ENCODE data around the gene ROPN1. TPM values are rescaled to one million over a fixed set of nuclear protein-coding genes. Genes with fewer than 3 reads are reported as not detected.
A peak's percentile ranks its signal among the peaks of the same experiment; 100 is the strongest.

The ROPN1 gene
- total RNA-seq, 1 donor, result not detected

- no peak for DNase-seq (ENCODE audit: low read depth in 2 of 3, low spot score in 2 of 3)
Measured at GRCh38 chr3:123951522-123952447, 40.1 kb downstream of the ROPN1 start.

GRCh38 chr3:123949641-123950040 lies 42.3 kb downstream of the ROPN1 start:
- DNase-seq (ENCODE audit: low read depth in 2 of 3, low spot score in 2 of 3), result no peak

GRCh38 chr3:123948449-123948848 lies 43.5 kb downstream of the ROPN1 start:
- DNase-seq (ENCODE audit: low read depth in 2 of 3, low spot score in 2 of 3), result no peak

- no peak for DNase-seq (ENCODE audit: low read depth in 2 of 3, low spot score in 2 of 3)
Measured at GRCh38 chr3:123947482-123947881, 44.4 kb downstream of the ROPN1 start.

GRCh38 chr3:123941542-123941941 lies 50.4 kb downstream of the ROPN1 start:
- DNase-seq (ENCODE audit: low read depth in 2 of 3, low spot score in 2 of 3), result no peak

GRCh38 chr3:123941121-123941520 lies 50.8 kb downstream of the ROPN1 start:
- peak in 2 of 3 donors; percentile 5 to 35 for DNase-seq (ENCODE audit: low read depth in 2 of 3, low spot score in 2 of 3)

- DNase-seq (ENCODE audit: low read depth in 2 of 3, low spot score in 2 of 3), result no peak
Measured at GRCh38 chr3:123939706-123940105, 52.2 kb downstream of the ROPN1 start.

- DNase-seq (ENCODE audit: low read depth in 2 of 3, low spot score in 2 of 3), result no peak
Measured at GRCh38 chr3:123936400-123936799, 55.5 kb downstream of the ROPN1 start.

- DNase-seq (ENCODE audit: low read depth in 2 of 3, low spot score in 2 of 3), result no peak
Measured at GRCh38 chr3:123935830-123936229, 56.1 kb downstream of the ROPN1 start.

GRCh38 chr3:123934250-123934649 lies 57.7 kb downstream of the ROPN1 start:
- no peak for DNase-seq (ENCODE audit: low read depth in 2 of 3, low spot score in 2 of 3)

- no peak for DNase-seq (ENCODE audit: low read depth in 2 of 3, low spot score in 2 of 3)
Measured at GRCh38 chr3:123930445-123930844, 61.5 kb downstream of the ROPN1 start.

GRCh38 chr3:123929325-123929724 lies 62.6 kb downstream of the ROPN1 start:
- DNase-seq (ENCODE audit: low read depth in 2 of 3, low spot score in 2 of 3), result no peak

GRCh38 chr3:123926396-123926795 lies 65.5 kb downstream of the ROPN1 start:
- no peak for DNase-seq (ENCODE audit: low read depth in 2 of 3, low spot score in 2 of 3)

GRCh38 chr3:123920868-123921267 lies 71.1 kb downstream of the ROPN1 start:
- DNase-seq (ENCODE audit: low read depth in 2 of 3, low spot score in 2 of 3), result no peak

GRCh38 chr3:123920383-123920782 lies 71.5 kb downstream of the ROPN1 start:
- peak in 2 of 3 donors; percentile 3 to 21 for DNase-seq (ENCODE audit: low read depth in 2 of 3, low spot score in 2 of 3)

- DNase-seq (ENCODE audit: low read depth in 2 of 3, low spot score in 2 of 3), result no peak
Measured at GRCh38 chr3:123919353-123919752, 72.6 kb downstream of the ROPN1 start.

Other genes starting within 250 kb of the ROPN1 start
- gene MYLK, start 107.8 kb downstream of the ROPN1 start, total RNA-seq, result 11.3 TPM
- 56.0 TPM for gene CCDC14, start 30.9 kb downstream of the ROPN1 start, total RNA-seq
- 0.54 TPM for gene KALRN, start 41.2 kb upstream of the ROPN1 start, total RNA-seq